C4-2B (cell line): ENCODE data around the gene BRME1.

Experiments
- H3K27ac ChIP-seq: fragments of 450-650 bp; 2 replicates; pipeline ENCODE4 v1.5.1; 2017
- ZFX ChIP-seq: fragments of 450-650 bp; IDR thresholded peaks from 2 replicates; pipeline ENCODE4 v1.6.1; 2017
- TF ChIP-seq, protein P1 (sequence below): fragments of 450-650 bp; conservative IDR thresholded peaks from 2 replicates; pipeline ENCODE4 v1.5.1; 2017; ENCODE audit warnings: mild to moderate bottlenecking

The BRME1 gene

DNA sequence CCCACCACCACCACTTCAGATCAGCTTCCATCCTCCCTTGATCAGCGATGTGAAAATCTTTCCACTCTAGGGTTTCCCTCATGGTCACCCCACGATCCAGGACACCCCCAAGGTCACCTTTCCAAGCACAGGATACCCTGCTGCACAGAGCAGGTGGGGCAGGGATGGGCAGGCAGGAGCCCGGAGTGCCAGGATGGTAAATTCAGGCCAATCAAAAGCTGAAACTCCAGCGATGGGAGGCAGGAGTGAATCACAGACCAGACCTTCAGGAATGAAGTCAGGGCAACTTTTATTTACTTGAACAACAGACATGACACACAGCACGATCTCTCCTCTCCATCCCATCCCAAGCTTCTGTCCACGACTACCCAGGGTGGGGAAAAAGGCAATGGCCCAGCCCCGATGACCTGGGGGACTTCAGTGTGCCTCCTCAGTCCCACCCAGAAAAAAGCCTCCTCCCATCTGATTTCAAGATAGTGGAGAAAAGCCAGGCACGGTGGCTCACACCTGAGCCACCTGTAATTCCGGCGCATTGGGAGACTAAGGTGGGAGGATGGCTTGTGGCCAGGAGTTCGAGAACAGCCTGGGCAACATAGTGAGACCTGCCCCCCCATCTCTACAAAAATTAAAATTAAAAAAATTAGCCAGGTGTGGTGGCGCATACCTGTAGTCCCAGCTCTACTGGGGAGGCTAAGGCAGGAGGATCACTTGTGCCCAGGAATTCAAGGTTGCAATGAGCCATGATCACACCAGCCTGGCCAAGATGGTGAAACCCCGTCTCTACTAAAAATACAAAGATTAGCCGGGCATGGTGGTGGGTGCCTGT is 71.5 kb downstream of the BRME1 start:
- TF ChIP-seq ZFX = no peak
- TF ChIP-seq, protein P1, sequence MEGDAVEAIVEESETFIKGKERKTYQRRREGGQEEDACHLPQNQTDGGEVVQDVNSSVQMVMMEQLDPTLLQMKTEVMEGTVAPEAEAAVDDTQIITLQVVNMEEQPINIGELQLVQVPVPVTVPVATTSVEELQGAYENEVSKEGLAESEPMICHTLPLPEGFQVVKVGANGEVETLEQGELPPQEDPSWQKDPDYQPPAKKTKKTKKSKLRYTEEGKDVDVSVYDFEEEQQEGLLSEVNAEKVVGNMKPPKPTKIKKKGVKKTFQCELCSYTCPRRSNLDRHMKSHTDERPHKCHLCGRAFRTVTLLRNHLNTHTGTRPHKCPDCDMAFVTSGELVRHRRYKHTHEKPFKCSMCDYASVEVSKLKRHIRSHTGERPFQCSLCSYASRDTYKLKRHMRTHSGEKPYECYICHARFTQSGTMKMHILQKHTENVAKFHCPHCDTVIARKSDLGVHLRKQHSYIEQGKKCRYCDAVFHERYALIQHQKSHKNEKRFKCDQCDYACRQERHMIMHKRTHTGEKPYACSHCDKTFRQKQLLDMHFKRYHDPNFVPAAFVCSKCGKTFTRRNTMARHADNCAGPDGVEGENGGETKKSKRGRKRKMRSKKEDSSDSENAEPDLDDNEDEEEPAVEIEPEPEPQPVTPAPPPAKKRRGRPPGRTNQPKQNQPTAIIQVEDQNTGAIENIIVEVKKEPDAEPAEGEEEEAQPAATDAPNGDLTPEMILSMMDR = no peak
- H3K27ac ChIP-seq = peak overlapping the region; percentile 45

GRCh38 chr19:13833330-13834243 is 72.3 kb downstream of the BRME1 start:
- TF ChIP-seq, protein P1 = no peak; the same call in 1 of the 2 replicates
- no peak for TF ChIP-seq ZFX
- H3K27ac ChIP-seq = peak overlapping the region; percentile 45
